MCF 10A (cell line): ENCODE measurements around the gene NFU1. TPM values are rescaled to one million over a fixed set of nuclear protein-coding genes. Genes with fewer than 3 reads are reported as not detected.

Experiments
- BruUV-seq: library from RNA; stranded (reverse); fragments of 400-500 nt; replicated peaks from 2 replicates; lab custom pipeline; 2021; lab: Mats Ljungman, UMichigan
- CTCF ChIA-PET: fragments of 300-600 bp; sonication (Branson Sonifier 250); formaldehyde crosslinking; extraction: SDS; loops from one replicate; lab custom pipeline; 2021; ENCODE audit warnings: antibody characterized with exemption, inconsistent platforms; lab: Yijun Ruan, JAX
- POLR2A ChIA-PET: fragments of 300-600, 350-650 bp; sonication (Branson Sonifier 250); formaldehyde crosslinking; extraction: SDS; loops from one replicate; lab custom pipeline; 2020; ENCODE audit warnings: antibody characterized with exemption, inconsistent platforms; lab: Yijun Ruan, JAX
- DNase-seq: peaks from one replicate; pipeline ENCODE4 v3.0.0-alpha.2; 2018; ENCODE audit not compliant: unreplicated experiment
- H3K27ac Mint-ChIP-seq: one replicate; pipeline ENCODE4 v1.8.0; 2022; ENCODE audit warnings: mild to moderate bottlenecking, low read depth, mixed read lengths; ENCODE audit not compliant: unreplicated experiment
- H3K27me3 Mint-ChIP-seq: one replicate; pipeline ENCODE4 v1.8.0; 2022; ENCODE audit warnings: mixed read lengths; ENCODE audit not compliant: insufficient read depth, unreplicated experiment
- H3K36me3 Mint-ChIP-seq: one replicate; pipeline ENCODE4 v1.8.0; 2022; ENCODE audit warnings: mild to moderate bottlenecking, moderate library complexity, mixed read lengths; ENCODE audit not compliant: insufficient read depth, unreplicated experiment
- H3K4me1 Mint-ChIP-seq: one replicate; pipeline ENCODE4 v1.8.0; 2022; ENCODE audit warnings: mixed read lengths; ENCODE audit not compliant: insufficient read depth, unreplicated experiment
- H3K4me3 Mint-ChIP-seq: one replicate; pipeline ENCODE4 v1.8.0; 2022; ENCODE audit warnings: mild to moderate bottlenecking, moderate library complexity, mixed read lengths; ENCODE audit not compliant: unreplicated experiment
- H3K9me3 Mint-ChIP-seq: one replicate; pipeline ENCODE4 v1.8.0; 2022; ENCODE audit warnings: mixed read lengths; ENCODE audit not compliant: unreplicated experiment
- CTCF ChIP-seq: fragments of 200-600 bp; IDR thresholded peaks from one replicate; pipeline ENCODE4 v1.8.0; 2022; ENCODE audit warnings: antibody characterized with exemption, mild to moderate bottlenecking; ENCODE audit not compliant: unreplicated experiment
- intact Hi-C: fragments of 100-400 bp; cut with micrococcal nuclease; formaldehyde crosslinking; loops from 2 replicates; pipeline ENCODE4 v1.14.1; 2022
- total RNA-seq: library from RNA; stranded (reverse); gene quantifications from 2 replicates; pipeline ENCODE4 v1.2.3, GENCODE V29; 2022

Gene NFU1
- total RNA-seq, 1 experiment from 2014 or later, result 32.3 TPM

- no peaks in the 10 kb centered on the region for H3K4me1 Mint-ChIP-seq
- ChIA-PET POLR2A (interaction anchor here (0.7 kb wide), 1 partner anchor 16 kb away, joined by 4 read pairs; no protein-coding TSS in a partner anchor), CTCF (interaction anchor here (0.5 to 0.9 kb wide), 2 partner anchors 14 to 96 kb away, joined by 4 read pairs; no protein-coding TSS in a partner anchor)
- H3K4me3 Mint-ChIP-seq, result no peak overlapping the region
- intact Hi-C loops, result no loop called here
- TF ChIP-seq CTCF, result no peak
- DNase-seq, result no peak
- no peak overlapping the region for H3K27ac Mint-ChIP-seq
- peaks cover 22% of the 10 kb centered on the region for H3K36me3 Mint-ChIP-seq
- no peaks in the 10 kb centered on the region for H3K9me3 Mint-ChIP-seq
- H3K27me3 Mint-ChIP-seq, result no peaks in the 10 kb centered on the region
- no TSS peak for BruUV-seq
Measured at GRCh38 chr2:69481421-69481820, 44.2 kb upstream of the NFU1 start.

GRCh38 chr2:69477627-69478026, 40.4 kb upstream of the NFU1 start:
- H3K36me3 Mint-ChIP-seq, result peaks cover 22% of the 10 kb centered on the region
- H3K27me3 Mint-ChIP-seq, result no peaks in the 10 kb centered on the region
- H3K27ac Mint-ChIP-seq, result no peak overlapping the region
- no TSS peak for BruUV-seq
- intact Hi-C loops, result no loop called here
- TF ChIP-seq CTCF, result no peak
- H3K4me3 Mint-ChIP-seq, result no peak overlapping the region
- no peaks in the 10 kb centered on the region for H3K9me3 Mint-ChIP-seq
- POLR2A ChIA-PET, result no interaction called here
- no peak for DNase-seq
- no peaks in the 10 kb centered on the region for H3K4me1 Mint-ChIP-seq
- CTCF ChIA-PET, result no interaction called here

DNA sequence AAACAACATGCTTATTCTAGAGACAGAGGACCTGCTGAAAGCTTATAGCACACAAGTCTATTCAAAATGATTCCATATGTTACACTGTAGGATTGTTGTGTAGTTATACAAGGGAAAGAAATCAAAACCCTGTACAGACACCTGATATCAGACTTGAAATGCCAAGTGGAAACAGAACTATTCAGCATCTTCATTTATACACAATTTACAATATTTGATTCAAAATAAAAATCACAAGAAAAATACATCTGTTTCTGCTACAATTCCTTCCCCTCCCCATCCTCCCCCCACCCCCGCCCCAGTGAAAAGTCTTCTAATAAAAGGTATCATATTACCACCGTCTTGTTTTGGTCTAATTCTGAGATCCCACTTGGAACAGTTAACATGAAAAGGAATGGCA, 37.5 kb upstream of the NFU1 start:
- BruUV-seq, result no TSS peak
- Mint-ChIP-seq H3K4me3 (no peak overlapping the region), H3K27me3 (no peaks in the 10 kb centered on the region), H3K9me3 (no peaks in the 10 kb centered on the region), H3K27ac (no peak overlapping the region), H3K36me3 (peaks cover 7% of the 10 kb centered on the region), H3K4me1 (peaks cover 5% of the 10 kb centered on the region)
- CTCF ChIA-PET, result interaction anchor here (0.6 to 0.7 kb wide), 2 partner anchors 31 to 1163 kb away, joined by 3 to 4 read pairs; no protein-coding TSS in a partner anchor
- DNase-seq, result no peak
- intact Hi-C loops, result no loop called here
- POLR2A ChIA-PET, result no interaction called here
- no peak for TF ChIP-seq CTCF

DNA sequence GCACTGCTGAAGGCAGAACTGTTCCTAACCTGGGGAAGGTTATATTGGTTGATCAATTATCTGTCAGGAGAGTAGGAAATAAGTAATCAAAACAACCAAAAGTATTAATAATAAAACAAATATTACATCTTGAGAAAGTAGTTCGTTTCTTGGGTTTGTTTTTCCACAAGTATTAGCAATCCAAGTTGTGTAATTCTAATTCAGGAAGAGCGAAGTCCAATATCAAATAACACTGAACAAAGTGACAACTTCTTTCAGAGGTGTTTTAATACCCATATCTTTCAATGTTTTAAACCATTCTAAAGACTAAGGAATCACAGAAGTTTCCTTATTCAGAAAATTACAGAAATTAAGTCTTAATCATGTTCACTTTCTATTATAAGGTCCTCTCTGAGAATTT, 34.6 kb upstream of the NFU1 start:
- H3K36me3 Mint-ChIP-seq, result no peaks in the 10 kb centered on the region
- no peak overlapping the region for H3K4me3 Mint-ChIP-seq
- H3K4me1 Mint-ChIP-seq, result peaks cover 6% of the 10 kb centered on the region
- no peak overlapping the region for H3K27ac Mint-ChIP-seq
- no TSS peak for BruUV-seq
- CTCF ChIA-PET, result no interaction called here
- no peak for DNase-seq
- POLR2A ChIA-PET, result interaction anchor here (0.7 kb wide), 1 partner anchor 12 kb away, joined by 3 read pairs; no protein-coding TSS in a partner anchor
- no peak for TF ChIP-seq CTCF
- no peaks in the 10 kb centered on the region for H3K9me3 Mint-ChIP-seq
- intact Hi-C loops, result no loop called here
- H3K27me3 Mint-ChIP-seq, result no peaks in the 10 kb centered on the region
